MG63 (cell line): Measurements from ENCODE around the gene TUBD1. TPM values are rescaled to one million over a fixed set of nuclear protein-coding genes. Genes with fewer than 3 reads are reported as not detected.
A peak's percentile ranks its signal among the peaks of the same experiment; 100 is the strongest.
"Not testable (repeated sequence)": the region's sequence is repeated elsewhere in the genome, so short reads cannot be mapped to it uniquely, and the experiment has no call there.

Experiments
- DNase-seq: peaks from one replicate; pipeline ENCODE4 v3.0.0-alpha.2; 2020
- H3K27me3 ChIP-seq: fragments of 250-450 bp; sonication (Bioruptor Pico); 2 replicates; pipeline ENCODE4 v1.5.1; 2020; ENCODE audit warnings: mild to moderate bottlenecking, moderate library complexity
- H3K36me3 ChIP-seq: fragments of 250-450 bp; sonication (Bioruptor Pico); 2 replicates; pipeline ENCODE4 v1.5.1; 2020; ENCODE audit warnings: mild to moderate bottlenecking, moderate library complexity
- H3K4me3 ChIP-seq: fragments of 250-450 bp; sonication (Bioruptor Pico); 2 replicates; pipeline ENCODE4 v1.5.1; 2020; ENCODE audit warnings: mild to moderate bottlenecking, moderate library complexity
- H3K9me3 ChIP-seq: fragments of 250-450 bp; sonication (Bioruptor Pico); 2 replicates; pipeline ENCODE4 v1.5.1; 2020; ENCODE audit warnings: mild to moderate bottlenecking, moderate library complexity
- total RNA-seq: library from RNA; depleted of rRNA; stranded (reverse); fragments of >200 nt; shearing (Covaris generic); gene quantifications from 2 replicates; pipeline ENCODE4 v1.2.3, GENCODE V29; 2014; ENCODE audit warnings: low replicate concordance

The TUBD1 gene
- total RNA-seq, 1 experiment from 2014 or later, result 12.9 TPM

DNA sequence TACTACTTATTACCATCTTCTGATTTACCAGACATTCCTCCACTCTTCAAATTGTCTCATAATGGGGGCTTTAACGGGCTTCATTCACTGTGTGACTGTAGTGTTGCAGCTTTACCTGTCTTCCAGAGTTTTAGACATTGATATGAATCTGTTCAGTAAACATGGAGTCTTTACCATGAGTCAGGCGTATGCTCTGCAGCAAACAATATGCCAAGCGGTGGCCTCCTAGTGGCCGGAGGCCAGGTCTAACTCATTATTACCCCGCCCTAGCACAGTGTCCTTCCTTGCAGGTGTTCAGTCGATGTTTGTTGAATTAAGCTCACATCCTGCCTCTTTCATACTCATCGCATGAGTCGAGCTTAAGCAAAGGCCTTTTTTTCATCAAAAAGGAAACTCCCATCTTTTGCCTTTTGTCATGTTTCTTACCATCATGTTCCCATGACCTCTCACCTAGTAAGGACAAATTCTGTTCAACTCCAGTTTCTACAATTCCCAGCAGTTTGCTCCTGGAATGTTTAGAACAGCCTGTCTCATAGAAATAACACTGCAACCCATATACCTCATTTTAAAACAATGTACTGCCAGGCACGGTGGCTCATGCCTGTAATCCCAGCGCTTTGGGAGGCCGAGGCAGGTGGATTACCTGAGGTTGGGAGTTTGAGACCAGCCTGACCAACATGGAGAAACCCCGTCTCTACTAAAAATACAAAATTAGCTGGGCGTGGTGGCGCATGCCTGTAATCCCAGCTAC is 39.4 kb downstream of the TUBD1 start:
- H3K9me3 ChIP-seq, result no peaks in the 10 kb centered on the region
- peaks cover under 1% of the 10 kb centered on the region; the same call in 1 of the 2 replicates for H3K36me3 ChIP-seq
- no peaks in the 10 kb centered on the region for H3K27me3 ChIP-seq
- no peak overlapping the region for H3K4me3 ChIP-seq
- peak; percentile 91 for DNase-seq

- H3K4me3 ChIP-seq, DNase-seq, H3K9me3 ChIP-seq, H3K27me3 ChIP-seq, H3K36me3 ChIP-seq: not testable (repeated sequence)
Measured at GRCh38 chr17:59852847-59853167, 39.9 kb downstream of the TUBD1 start.

GRCh38 chr17:59851439-59852375 is 41.0 kb downstream of the TUBD1 start:
- Histone ChIP-seq H3K36me3 (no peaks in the 10 kb centered on the region), H3K9me3 (no peaks in the 10 kb centered on the region), H3K4me3 (no peak overlapping the region), H3K27me3 (no peaks in the 10 kb centered on the region)
- DNase-seq, result peak; percentile 98

DNA sequence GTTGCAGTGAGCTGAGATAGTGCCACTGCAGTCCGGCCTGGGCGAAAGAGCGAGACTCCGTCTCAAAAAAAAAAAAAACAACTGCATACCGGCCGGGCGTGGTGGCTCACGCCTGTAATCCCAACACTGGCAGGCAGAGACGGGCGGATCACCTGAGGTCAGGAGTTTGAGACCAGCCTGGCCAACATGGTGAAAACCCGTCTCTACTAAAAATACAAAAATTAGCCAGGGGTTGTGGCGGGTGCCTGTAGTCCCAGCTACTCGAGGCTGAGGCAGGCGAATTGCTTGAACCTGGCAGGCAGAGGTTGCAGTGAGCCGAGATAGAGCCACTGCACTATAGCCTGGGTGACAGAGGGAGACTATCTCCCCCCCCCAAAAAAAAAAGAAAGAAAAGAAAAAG is 42.4 kb downstream of the TUBD1 start:
- not testable (repeated sequence) for H3K36me3 ChIP-seq, H3K4me3 ChIP-seq, H3K27me3 ChIP-seq, DNase-seq, H3K9me3 ChIP-seq

DNA sequence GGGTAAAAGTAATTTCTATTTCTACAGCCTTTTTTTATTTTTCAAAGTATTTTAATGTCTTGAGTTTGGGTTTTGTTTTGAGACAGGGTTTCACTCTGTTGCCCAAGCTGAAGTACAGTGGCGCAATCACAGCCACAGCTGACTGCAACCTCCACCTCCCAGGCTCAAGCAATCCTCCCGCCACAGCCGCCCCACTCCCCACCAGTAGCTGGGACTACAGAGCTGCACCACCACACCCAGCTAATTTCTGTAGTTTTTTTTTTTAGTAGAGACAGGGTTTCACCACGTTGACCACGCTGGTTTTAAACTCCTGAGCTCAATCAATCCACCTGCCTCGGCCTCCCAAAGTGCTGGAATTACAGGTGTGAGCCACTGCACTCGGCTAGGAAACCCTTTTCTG is 44.0 kb downstream of the TUBD1 start:
- Histone ChIP-seq H3K4me3 (no peak overlapping the region), H3K27me3 (no peaks in the 10 kb centered on the region), H3K36me3 (no peaks in the 10 kb centered on the region), H3K9me3 (no peaks in the 10 kb centered on the region)
- no peak for DNase-seq

GRCh38 chr17:59848385-59848668 is 44.4 kb downstream of the TUBD1 start:
- Histone ChIP-seq H3K4me3 (no peak overlapping the region), H3K36me3 (no peaks in the 10 kb centered on the region), H3K27me3 (no peaks in the 10 kb centered on the region), H3K9me3 (no peaks in the 10 kb centered on the region)
- no peak for DNase-seq

- Histone ChIP-seq H3K4me3 (no peak overlapping the region), H3K27me3 (no peaks in the 10 kb centered on the region), H3K36me3 (peaks cover 8% of the 10 kb centered on the region), H3K9me3 (no peaks in the 10 kb centered on the region)
- peak; percentile 81 for DNase-seq
Measured at GRCh38 chr17:59846394-59847165, 46.2 kb downstream of the TUBD1 start.

GRCh38 chr17:59845595-59846393 is 46.9 kb downstream of the TUBD1 start:
- no peak overlapping the region for H3K4me3 ChIP-seq

GRCh38 chr17:59844884-59845594 is 47.7 kb downstream of the TUBD1 start:
- DNase-seq, result no peak
- H3K27me3 ChIP-seq, result no peaks in the 10 kb centered on the region
- H3K9me3 ChIP-seq, result no peaks in the 10 kb centered on the region
- peaks cover 24% of the 10 kb centered on the region for H3K36me3 ChIP-seq
- H3K4me3 ChIP-seq, result no peak overlapping the region

More at GRCh38 chr17:59845595-59846393, 46.9 kb downstream of the TUBD1 start:
- Histone ChIP-seq H3K9me3 (no peaks in the 10 kb centered on the region), H3K27me3 (no peaks in the 10 kb centered on the region), H3K36me3 (peaks cover 16% of the 10 kb centered on the region)
- DNase-seq, result peak; percentile 78

DNA sequence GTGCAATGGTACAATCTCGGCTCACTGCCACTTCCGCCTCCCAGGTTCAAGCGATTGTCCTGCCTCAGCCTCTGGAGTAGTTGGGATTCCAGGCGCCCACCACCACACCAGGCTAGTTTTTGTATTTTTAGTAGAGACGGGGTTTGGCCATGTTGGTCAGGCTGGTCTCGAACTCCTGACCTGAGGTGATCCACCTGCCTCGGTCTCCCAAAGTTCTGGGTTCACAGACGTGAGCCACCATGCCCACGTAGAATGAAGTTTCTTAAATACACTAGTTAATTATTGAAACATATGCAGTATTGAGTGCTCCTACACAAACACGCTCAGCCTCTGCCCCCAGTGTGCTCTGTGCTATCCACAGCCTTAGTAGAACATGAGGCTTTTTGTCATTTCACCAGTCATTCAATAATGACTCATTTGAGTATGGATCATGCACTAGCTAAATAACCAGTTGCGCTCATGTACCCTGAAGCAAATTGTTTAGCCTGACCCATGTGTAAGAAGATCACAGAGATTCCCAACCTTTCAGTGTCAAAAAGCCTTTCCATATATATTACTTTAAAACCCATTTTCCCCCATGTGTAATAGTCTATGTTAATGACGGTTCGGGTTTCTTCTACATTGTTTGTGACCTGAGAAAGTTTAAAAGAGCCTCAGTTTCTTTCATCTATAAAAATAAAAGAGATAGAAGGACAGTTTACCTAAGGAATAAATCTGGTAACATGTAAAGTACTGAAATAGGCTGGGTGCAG is 49.7 kb downstream of the TUBD1 start:
- peaks cover 43% of the 10 kb centered on the region for H3K36me3 ChIP-seq
- no peaks in the 10 kb centered on the region for H3K27me3 ChIP-seq
- 0 out of 2 replicates have a peak overlapping the region, but pooled peaks have one; percentile 0 for H3K4me3 ChIP-seq
- peak; percentile 85 for DNase-seq
- no peaks in the 10 kb centered on the region for H3K9me3 ChIP-seq

DNA sequence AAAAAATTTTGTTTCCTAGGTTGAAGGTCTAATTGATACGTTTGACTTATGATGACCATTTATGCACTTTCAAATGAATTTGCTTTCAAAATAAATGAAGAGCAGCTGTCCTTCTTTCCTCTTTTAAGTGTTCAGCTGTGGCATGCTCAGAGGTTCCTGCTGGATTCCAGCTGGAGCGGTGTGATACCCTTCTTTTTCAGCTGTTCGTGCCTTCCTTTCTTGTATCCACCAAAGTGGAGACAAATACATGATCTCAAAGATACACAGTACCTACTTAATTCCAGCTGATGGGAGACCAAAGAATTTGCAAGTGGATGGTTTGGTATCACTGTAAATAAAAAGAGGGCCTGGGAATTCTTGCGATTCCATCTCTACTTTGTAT is 50.9 kb downstream of the TUBD1 start:
- not testable (repeated sequence) for H3K9me3 ChIP-seq, H3K27me3 ChIP-seq, DNase-seq
- Histone ChIP-seq H3K36me3 (peaks cover 44% of the 10 kb centered on the region), H3K4me3 (peak overlapping the region; percentile 77)

DNA sequence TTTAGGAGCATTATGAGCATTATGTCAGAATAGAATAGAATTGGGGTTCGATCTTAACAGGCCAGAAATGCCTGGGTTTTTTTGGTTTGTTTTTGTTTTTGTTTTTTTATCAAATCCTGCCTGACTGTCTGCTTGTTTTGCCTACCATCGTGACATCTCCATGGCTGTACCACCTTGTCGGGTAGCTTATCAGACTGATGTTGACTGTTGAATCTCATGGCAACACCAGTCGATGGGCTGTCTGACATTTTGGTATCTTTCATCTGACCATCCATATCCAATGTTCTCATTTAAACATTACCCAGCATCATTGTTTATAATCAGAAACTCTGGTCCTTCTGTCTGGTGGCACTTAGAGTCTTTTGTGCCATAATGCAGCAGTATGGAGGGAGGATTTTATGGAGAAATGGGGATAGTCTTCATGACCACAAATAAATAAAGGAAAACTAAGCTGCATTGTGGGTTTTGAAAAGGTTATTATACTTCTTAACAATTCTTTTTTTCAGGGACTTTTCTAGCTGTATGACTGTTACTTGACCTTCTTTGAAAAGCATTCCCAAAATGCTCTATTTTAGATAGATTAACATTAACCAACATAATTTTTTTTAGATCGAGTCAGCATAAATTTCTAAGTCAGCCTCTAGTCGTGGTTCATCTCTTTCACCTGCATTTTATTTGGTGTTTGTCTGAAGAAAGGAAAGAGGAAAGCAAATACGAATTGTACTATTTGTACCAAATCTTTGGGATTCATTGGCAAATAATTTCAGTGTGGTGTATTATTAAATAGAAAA is 51.5 kb downstream of the TUBD1 start:
- Histone ChIP-seq H3K36me3 (peaks cover 44% of the 10 kb centered on the region), H3K4me3 (peak overlapping the region; percentile 77)
- H3K9me3 ChIP-seq, H3K27me3 ChIP-seq, DNase-seq: not testable (repeated sequence)

DNA sequence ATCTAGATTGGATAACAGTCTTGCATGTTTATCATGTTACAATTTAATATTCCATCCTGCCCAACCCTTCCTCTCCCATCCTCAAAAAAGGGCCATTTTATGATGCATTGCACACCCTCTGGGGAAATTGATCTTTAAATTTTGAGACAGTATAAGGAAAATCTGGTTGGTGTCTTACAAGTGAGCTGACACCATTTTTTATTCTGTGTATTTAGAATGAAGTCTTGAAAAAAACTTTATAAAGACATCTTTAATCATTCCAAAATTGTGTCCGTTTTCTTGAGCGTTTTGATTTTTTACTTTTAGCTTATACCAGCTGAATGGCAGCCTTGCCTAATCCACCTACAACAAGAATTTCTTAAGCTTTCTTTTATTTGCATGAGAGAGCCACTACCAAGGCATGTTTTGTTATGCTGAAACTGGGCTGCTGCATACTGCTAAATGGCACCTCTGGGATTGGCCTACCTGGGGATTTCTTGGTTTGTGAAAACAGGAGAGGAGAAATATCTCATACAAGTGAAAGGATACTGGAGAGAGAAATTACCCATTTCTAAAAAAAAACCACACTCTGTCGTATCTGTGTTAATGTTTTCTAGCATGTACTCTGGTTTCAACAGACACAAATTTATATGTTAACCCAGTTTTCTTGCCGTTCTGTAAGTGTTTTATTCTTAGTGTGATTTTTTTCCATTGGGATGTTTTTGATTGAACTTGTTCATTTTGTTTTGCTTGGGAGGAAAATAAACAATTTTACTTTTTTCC is 52.2 kb downstream of the TUBD1 start:
- DNase-seq, result no peak
- peak overlapping the region; percentile 77 for H3K4me3 ChIP-seq
- peaks cover 44% of the 10 kb centered on the region for H3K36me3 ChIP-seq
- H3K9me3 ChIP-seq, result no peaks in the 10 kb centered on the region
- H3K27me3 ChIP-seq, result no peaks in the 10 kb centered on the region
